Activated T-cell treated with anti-CD3 and anti-CD28 coated beads, Interleukin-2, amount 50 U/mL, for 4 hours (primary cell): ENCODE measurements around the gene RASA2. TPM values are rescaled to one million over a fixed set of nuclear protein-coding genes. Genes with fewer than 3 reads are reported as not detected.

Experiments
- total RNA-seq, 3 donors: library from RNA; stranded (reverse); gene quantifications; one replicate each; pipeline ENCODE4 v1.2.1, GENCODE V29; 2021

The RASA2 gene
- total RNA-seq, 3 donors from 2014 or later: 31.0 to 37.0 (median 32.4) TPM

Other genes starting within 250 kb of the RASA2 start
- 10 to 100 TPM; 15.4 to 22.5 (median 21.0) TPM for gene ZBTB38, start 118.5 kb upstream of the RASA2 start, total RNA-seq